Smooth muscle cell (in vitro differentiated cells): ENCODE measurements around the gene P2RY8. TPM values are rescaled to one million over a fixed set of nuclear protein-coding genes. Genes with fewer than 3 reads are reported as not detected.

Experiments used
- DNase-seq: peaks from one replicate; lab custom pipeline; 2025; ENCODE audit not compliant: unreplicated experiment; lab: John Stamatoyannopoulos, UW
- H2AFZ ChIP-seq: fragments of 200-600 bp; sonication (generic); 2 replicates; pipeline ENCODE4 v1.6.0; 2016; ENCODE audit warnings: antibody characterized with exemption, low read depth, mild to moderate bottlenecking
- H3F3A ChIP-seq: fragments of 200-600 bp; sonication (generic); 2 replicates; pipeline ENCODE4 v1.6.0; 2017; ENCODE audit warnings: antibody characterized with exemption, low read depth
- H3K27ac ChIP-seq: fragments of 200-600 bp; sonication (generic); 2 replicates; pipeline ENCODE4 v1.5.1; 2016; ENCODE audit warnings: low read depth, mild to moderate bottlenecking
- H3K27me3 ChIP-seq: fragments of 200-600 bp; sonication (generic); 2 replicates; pipeline ENCODE4 v1.6.1; 2016; ENCODE audit warnings: low read depth, mild to moderate bottlenecking
- H3K36me3 ChIP-seq: fragments of 200-600 bp; sonication (generic); 2 replicates; pipeline ENCODE4 v1.5.1; 2016; ENCODE audit warnings: low read depth
- H3K4me1 ChIP-seq: fragments of 200-600 bp; sonication (generic); 2 replicates; pipeline ENCODE4 v1.5.1; 2016; ENCODE audit warnings: low read depth
- H3K4me2 ChIP-seq: fragments of 200-600 bp; sonication (generic); 2 replicates; pipeline ENCODE4 v1.6.0; 2016; ENCODE audit warnings: mild to moderate bottlenecking
- H3K4me3 ChIP-seq: fragments of 200-600 bp; sonication (generic); 2 replicates; pipeline ENCODE4 v1.5.1; 2016; ENCODE audit warnings: mild to moderate bottlenecking
- H3K79me2 ChIP-seq: fragments of 200-600 bp; sonication (generic); 2 replicates; pipeline ENCODE4 v1.6.0; 2016; ENCODE audit warnings: low read depth, mild to moderate bottlenecking
- H3K9ac ChIP-seq: fragments of 200-600 bp; sonication (generic); 2 replicates; pipeline ENCODE4 v1.6.0; 2016; ENCODE audit warnings: low read depth
- H3K9me3 ChIP-seq: fragments of 200-600 bp; sonication (generic); replicated peaks from 2 replicates; pipeline ENCODE4 v1.5.1; 2016; ENCODE audit warnings: low read depth
- H4K20me1 ChIP-seq: fragments of 200-600 bp; sonication (generic); 2 replicates; pipeline ENCODE4 v1.6.0; 2016; ENCODE audit warnings: low read depth
- WGBS: methylation state at CpG from one replicate; pipeline ENCODE4 v1.1.7; 2016; ENCODE audit warnings: low lambda C conversion rate; 5-methylcytosine and 5-hydroxymethylcytosine counted together
- polyA plus RNA-seq: library from polyadenylated mRNA; unstranded; fragments of >200 nt; fragmentation: Nextera tagmentation; extraction: Ambion mirVana; gene quantifications from 2 replicates; pipeline ENCODE4 v1.2.1, GENCODE V29; 2016
- total RNA-seq: library from RNA; depleted of rRNA; stranded (reverse); fragments of >200 nt; gene quantifications from 2 replicates; pipeline ENCODE4 v1.2.3, GENCODE V29; 2014
- TF ChIP-seq, protein P1 (sequence below): fragments of 200-600 bp; sonication (generic); IDR thresholded peaks from 2 replicates; pipeline ENCODE4 v1.5.1; 2017; ENCODE audit warnings: borderline replicate concordance, mild to moderate bottlenecking, antibody characterized with exemption; ENCODE audit not compliant: insufficient read depth, poor library complexity, severe bottlenecking

The P2RY8 gene
- total and polyA plus RNA-seq, 2 experiments from 2014 or later, result not detected

DNA sequence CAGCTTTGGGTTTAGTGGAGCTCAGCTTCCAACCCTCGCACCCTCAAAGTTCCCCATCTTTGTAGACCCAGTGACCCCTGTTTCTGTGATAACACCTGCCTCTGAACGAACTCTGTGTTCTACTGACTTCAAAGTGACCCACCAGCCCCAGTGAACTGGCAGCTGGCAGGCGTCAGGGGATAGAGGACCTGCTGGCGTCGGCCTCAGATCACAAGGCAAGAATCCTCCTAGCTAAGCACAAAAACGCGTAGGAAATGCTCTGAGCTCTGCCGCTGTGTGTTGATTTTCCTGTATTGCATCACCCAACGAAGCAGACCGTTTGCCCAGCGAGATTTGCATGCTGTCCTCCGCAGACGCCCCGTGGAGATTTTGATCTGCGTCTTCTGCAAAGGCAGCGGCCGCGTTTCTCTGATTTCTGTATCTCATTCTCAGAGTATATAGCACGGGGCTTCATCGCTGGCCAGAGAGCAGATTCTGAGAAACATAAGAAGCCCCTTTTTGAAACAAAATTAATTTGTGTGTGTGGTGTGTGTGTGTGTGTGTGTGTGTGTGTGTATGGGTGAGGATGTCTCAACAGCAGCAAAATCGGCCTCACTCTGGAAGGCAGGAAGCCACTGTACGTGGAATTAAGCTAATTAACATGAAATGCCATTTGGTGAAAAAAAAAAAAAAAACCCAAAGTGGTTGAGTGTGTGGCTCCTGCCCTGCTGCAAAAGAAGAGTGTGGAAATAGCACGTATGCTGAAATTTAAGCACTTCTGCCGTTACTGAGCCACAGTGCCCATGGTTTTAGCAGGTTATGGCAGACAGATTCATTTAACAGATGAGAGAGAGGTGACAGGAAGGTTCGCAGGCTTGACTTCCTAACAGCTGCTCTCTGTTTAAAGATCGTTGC lies 55.1 kb downstream of the P2RY8 start:
- Histone ChIP-seq H3K27ac (peak overlapping the region; percentile 13), H3K9ac (no peak overlapping the region), H3F3A (no peaks in the 10 kb centered on the region), H3K27me3 (no peaks in the 10 kb centered on the region), H3K4me1 (no peaks in the 10 kb centered on the region), H2AFZ (peak overlapping the region; percentile 21), H3K36me3 (no peaks in the 10 kb centered on the region), H3K9me3 (no peaks in the 10 kb centered on the region), H3K4me3 (peak overlapping the region; percentile 29), H4K20me1 (no peaks in the 10 kb centered on the region), H3K4me2 (peak overlapping the region; percentile 78), H3K79me2 (no peaks in the 10 kb centered on the region)
- no peak for DNase-seq
- WGBS, result 17% methylated on average over 26 of the region's 26 CpGs
- TF ChIP-seq, protein P1, sequence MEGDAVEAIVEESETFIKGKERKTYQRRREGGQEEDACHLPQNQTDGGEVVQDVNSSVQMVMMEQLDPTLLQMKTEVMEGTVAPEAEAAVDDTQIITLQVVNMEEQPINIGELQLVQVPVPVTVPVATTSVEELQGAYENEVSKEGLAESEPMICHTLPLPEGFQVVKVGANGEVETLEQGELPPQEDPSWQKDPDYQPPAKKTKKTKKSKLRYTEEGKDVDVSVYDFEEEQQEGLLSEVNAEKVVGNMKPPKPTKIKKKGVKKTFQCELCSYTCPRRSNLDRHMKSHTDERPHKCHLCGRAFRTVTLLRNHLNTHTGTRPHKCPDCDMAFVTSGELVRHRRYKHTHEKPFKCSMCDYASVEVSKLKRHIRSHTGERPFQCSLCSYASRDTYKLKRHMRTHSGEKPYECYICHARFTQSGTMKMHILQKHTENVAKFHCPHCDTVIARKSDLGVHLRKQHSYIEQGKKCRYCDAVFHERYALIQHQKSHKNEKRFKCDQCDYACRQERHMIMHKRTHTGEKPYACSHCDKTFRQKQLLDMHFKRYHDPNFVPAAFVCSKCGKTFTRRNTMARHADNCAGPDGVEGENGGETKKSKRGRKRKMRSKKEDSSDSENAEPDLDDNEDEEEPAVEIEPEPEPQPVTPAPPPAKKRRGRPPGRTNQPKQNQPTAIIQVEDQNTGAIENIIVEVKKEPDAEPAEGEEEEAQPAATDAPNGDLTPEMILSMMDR, result no peak

DNA sequence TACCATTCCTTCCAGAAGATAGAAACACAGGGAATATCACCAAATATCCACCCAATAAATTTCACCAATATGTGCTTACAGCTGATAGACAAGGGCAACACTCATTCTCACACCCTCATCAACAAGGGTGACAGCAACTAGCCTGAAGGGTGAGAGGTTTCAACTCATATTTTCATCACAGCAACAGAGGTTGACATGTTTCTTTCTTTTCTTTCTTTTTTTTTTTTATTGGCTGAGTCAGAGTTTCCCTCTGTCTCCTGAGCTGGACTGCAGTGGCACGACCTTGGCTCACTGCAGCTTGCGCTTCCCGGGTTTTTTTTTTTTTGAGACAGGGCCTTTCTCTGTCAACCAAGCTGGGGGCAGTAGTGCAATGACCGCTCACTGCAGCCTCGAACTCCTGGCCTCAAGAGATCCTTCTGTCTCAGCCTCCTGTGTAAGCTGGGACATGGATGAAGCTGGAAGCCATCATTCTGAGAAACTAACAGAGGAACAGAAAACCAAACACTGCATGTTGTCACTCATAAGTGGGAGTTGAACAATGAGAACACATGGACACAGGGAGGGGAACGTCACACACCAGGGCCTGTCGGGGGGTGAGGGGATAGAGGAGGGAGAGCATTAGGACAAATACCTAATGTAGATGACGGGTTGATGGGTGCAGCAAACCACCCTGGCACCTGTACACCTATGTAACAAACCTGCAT lies 56.8 kb downstream of the P2RY8 start:
- Histone ChIP-seq H2AFZ (no peak overlapping the region), H3K9ac (no peak overlapping the region), H3F3A (no peaks in the 10 kb centered on the region), H3K79me2 (no peaks in the 10 kb centered on the region), H3K9me3 (no peaks in the 10 kb centered on the region), H3K27ac (no peak overlapping the region), H3K4me1 (no peaks in the 10 kb centered on the region), H3K36me3 (no peaks in the 10 kb centered on the region), H3K27me3 (no peaks in the 10 kb centered on the region), H4K20me1 (no peaks in the 10 kb centered on the region), H3K4me3 (no peak overlapping the region), H3K4me2 (no peak overlapping the region)
- TF ChIP-seq, protein P1, result no peak
- 86% methylated on average over 8 of the region's 8 CpGs for WGBS
- DNase-seq, result no peak

DNA sequence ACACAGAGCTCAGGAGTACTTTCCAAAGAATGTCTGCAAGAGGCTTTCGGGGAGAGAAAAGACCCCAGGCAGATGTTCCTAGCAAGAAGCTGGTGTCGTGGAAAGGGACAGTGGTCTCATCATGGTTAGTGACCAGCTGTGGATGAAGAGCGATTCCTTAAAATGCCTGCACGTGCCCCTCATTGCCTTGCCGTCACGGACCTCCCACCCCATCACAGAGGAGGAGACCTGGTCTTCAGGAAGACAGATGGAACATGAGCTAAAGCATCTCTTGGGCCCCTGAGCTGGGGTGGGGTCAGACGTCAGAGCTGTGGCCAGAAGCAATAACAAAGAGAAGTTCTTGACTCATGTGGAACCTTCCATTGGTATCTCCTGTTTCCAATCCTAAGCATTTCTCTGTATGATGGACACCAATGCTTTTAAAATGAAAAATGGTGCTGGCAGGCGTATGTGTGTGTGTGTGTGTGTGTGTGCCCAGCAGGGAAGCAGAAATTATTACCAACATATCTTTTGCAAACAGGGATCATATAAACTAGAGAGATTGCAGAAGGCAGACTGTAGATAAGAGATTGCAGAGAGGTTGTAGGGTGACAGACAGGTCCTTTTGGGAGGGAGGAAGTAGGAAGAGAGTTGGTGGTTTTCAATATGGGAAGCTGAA lies 59.1 kb downstream of the P2RY8 start:
- Histone ChIP-seq H3K4me2 (no peak overlapping the region), H4K20me1 (no peaks in the 10 kb centered on the region), H3K4me3 (no peak overlapping the region), H3K27ac (no peak overlapping the region), H3K9me3 (no peaks in the 10 kb centered on the region), H3K79me2 (no peaks in the 10 kb centered on the region), H2AFZ (no peak overlapping the region), H3K27me3 (no peaks in the 10 kb centered on the region), H3K36me3 (no peaks in the 10 kb centered on the region), H3K4me1 (no peaks in the 10 kb centered on the region), H3K9ac (no peak overlapping the region), H3F3A (no peaks in the 10 kb centered on the region)
- TF ChIP-seq, protein P1, result no peak
- DNase-seq, result no peak
- WGBS, result 81% methylated on average over 8 of the region's 8 CpGs
